Measurements from ENCODE around the gene S100PBP. TPM values are rescaled to one million over a fixed set of nuclear protein-coding genes. Genes with fewer than 3 reads are reported as not detected.
A peak's percentile ranks its signal among the peaks of the same experiment; 100 is the strongest.

S100PBP gene
- total and polyA plus RNA-seq, 2 of the 13 experiments (the other 11 are each of a cell fraction or from before 2014, with no cell fraction given) = 20.4 to 26.1 TPM

DNA sequence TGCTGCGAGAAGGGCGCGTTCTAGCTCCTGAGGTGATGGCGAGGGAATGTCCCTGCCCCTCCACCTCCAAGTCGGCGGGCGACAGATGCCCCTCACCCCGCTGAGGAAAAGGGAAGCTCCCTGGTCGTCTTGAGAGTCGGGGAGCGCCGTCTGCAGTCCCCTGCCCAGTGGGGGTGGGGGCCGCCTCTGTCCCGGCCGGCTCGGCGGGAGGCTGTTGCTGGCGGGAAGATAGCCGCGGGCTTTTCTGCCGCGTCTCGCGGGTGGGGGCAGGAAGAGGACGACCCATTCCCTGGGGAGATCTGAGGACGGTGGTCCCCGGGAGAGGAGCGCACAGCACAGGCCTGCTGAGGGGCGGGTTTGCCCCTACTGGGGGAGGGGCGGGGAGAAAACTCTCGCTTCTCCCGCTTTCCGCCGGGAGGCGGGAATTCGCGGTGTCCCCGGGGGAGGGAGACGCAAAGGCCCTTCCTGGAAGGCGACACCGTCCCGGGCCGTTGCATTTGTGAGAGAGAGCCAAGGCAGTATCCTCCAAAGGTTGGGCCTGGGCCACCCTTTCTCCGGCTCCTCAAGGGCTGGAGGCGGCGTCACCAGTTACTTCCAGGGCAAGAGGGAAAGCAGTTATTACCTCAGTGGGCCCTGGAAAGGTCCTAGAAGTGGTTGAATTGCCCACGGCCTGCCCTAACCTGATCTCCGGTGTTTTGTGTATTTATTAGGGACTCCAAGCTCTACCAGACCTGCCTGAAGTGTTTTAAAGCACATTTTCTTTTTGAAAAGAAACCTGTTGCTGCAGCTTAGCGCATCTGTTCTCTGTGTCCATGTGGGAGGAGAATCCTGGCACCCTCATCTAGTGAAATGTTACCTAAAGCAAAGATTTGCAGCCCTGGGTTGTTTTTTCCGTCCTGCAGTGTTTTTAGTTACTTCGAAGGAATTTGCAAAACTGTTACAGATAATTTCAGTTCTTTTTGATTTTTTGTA, 648 bp downstream of the S100PBP start (continued):
- TF ChIP-seq, protein P1, sequence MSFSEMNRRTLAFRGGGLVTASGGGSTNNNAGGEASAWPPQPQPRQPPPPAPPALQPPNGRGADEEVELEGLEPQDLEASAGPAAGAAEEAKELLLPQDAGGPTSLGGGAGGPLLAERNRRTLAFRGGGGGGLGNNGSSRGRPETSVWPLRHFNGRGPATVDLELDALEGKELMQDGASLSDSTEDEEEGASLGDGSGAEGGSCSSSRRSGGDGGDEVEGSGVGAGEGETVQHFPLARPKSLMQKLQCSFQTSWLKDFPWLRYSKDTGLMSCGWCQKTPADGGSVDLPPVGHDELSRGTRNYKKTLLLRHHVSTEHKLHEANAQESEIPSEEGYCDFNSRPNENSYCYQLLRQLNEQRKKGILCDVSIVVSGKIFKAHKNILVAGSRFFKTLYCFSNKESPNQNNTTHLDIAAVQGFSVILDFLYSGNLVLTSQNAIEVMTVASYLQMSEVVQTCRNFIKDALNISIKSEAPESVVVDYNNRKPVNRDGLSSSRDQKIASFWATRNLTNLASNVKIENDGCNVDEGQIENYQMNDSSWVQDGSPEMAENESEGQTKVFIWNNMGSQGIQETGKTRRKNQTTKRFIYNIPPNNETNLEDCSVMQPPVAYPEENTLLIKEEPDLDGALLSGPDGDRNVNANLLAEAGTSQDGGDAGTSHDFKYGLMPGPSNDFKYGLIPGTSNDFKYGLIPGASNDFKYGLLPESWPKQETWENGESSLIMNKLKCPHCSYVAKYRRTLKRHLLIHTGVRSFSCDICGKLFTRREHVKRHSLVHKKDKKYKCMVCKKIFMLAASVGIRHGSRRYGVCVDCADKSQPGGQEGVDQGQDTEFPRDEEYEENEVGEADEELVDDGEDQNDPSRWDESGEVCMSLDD (CRISPR knock-in tag; IDR thresholded peaks at IDR 0.05; ENCODE audit: borderline replicate concordance) = no peak
- no peak for TF ChIP-seq SATB2 (CRISPR knock-in tag; IDR thresholded peaks at IDR 0.05)
- TF ChIP-seq ZNF451 (CRISPR knock-in tag; IDR thresholded peaks at IDR 0.05) = peak; percentile 20; the same call in 1 of the 2 replicates
- no peak for TF ChIP-seq TCF7 (IDR thresholded peaks at IDR 0.05; ENCODE audit: low read depth)
- TF ChIP-seq RFX3 (CRISPR knock-in tag; IDR thresholded peaks at IDR 0.05) = no peak
- TF ChIP-seq, protein P2, sequence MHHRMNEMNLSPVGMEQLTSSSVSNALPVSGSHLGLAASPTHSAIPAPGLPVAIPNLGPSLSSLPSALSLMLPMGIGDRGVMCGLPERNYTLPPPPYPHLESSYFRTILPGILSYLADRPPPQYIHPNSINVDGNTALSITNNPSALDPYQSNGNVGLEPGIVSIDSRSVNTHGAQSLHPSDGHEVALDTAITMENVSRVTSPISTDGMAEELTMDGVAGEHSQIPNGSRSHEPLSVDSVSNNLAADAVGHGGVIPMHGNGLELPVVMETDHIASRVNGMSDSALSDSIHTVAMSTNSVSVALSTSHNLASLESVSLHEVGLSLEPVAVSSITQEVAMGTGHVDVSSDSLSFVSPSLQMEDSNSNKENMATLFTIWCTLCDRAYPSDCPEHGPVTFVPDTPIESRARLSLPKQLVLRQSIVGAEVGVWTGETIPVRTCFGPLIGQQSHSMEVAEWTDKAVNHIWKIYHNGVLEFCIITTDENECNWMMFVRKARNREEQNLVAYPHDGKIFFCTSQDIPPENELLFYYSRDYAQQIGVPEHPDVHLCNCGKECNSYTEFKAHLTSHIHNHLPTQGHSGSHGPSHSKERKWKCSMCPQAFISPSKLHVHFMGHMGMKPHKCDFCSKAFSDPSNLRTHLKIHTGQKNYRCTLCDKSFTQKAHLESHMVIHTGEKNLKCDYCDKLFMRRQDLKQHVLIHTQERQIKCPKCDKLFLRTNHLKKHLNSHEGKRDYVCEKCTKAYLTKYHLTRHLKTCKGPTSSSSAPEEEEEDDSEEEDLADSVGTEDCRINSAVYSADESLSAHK (CRISPR knock-in tag; IDR thresholded peaks at IDR 0.05; ENCODE audit: borderline replicate concordance) = no peak
- TF ChIP-seq, protein P3, sequence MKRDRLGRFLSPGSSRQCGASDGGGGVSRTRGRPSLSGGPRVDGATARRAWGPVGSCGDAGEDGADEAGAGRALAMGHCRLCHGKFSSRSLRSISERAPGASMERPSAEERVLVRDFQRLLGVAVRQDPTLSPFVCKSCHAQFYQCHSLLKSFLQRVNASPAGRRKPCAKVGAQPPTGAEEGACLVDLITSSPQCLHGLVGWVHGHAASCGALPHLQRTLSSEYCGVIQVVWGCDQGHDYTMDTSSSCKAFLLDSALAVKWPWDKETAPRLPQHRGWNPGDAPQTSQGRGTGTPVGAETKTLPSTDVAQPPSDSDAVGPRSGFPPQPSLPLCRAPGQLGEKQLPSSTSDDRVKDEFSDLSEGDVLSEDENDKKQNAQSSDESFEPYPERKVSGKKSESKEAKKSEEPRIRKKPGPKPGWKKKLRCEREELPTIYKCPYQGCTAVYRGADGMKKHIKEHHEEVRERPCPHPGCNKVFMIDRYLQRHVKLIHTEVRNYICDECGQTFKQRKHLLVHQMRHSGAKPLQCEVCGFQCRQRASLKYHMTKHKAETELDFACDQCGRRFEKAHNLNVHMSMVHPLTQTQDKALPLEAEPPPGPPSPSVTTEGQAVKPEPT (CRISPR knock-in tag; IDR thresholded peaks at IDR 0.05; ENCODE audit: low read depth) = no peak
- TF ChIP-seq, protein P4, sequence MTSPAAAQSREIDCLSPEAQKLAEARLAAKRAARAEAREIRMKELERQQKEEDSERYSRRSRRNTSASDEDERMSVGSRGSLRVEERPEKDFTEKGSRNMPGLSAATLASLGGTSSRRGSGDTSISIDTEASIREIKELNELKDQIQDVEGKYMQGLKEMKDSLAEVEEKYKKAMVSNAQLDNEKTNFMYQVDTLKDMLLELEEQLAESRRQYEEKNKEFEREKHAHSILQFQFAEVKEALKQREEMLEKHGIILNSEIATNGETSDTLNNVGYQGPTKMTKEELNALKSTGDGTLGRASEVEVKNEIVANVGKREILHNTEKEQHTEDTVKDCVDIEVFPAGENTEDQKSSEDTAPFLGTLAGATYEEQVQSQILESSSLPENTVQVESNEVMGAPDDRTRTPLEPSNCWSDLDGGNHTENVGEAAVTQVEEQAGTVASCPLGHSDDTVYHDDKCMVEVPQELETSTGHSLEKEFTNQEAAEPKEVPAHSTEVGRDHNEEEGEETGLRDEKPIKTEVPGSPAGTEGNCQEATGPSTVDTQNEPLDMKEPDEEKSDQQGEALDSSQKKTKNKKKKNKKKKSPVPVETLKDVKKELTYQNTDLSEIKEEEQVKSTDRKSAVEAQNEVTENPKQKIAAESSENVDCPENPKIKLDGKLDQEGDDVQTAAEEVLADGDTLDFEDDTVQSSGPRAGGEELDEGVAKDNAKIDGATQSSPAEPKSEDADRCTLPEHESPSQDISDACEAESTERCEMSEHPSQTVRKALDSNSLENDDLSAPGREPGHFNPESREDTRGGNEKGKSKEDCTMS (CRISPR knock-in tag; conservative IDR thresholded peaks at IDR 0.05) = no peak
- no peak for TF ChIP-seq POLR2AphosphoS2 (IDR thresholded peaks at IDR 0.05; ENCODE audit: low read depth, low read length)
- no peak for TF ChIP-seq CEBPG (CRISPR knock-in tag; IDR thresholded peaks at IDR 0.05)
- no peak for TF ChIP-seq ZNF674 (CRISPR knock-in tag; IDR thresholded peaks at IDR 0.05; ENCODE audit: low read depth)
- TF ChIP-seq BRCA1 (CRISPR knock-in tag; IDR thresholded peaks at IDR 0.05) = no peak
- TF ChIP-seq ZMYM3 (CRISPR knock-in tag; IDR thresholded peaks at IDR 0.05) = no peak
- TF ChIP-seq, protein P5, sequence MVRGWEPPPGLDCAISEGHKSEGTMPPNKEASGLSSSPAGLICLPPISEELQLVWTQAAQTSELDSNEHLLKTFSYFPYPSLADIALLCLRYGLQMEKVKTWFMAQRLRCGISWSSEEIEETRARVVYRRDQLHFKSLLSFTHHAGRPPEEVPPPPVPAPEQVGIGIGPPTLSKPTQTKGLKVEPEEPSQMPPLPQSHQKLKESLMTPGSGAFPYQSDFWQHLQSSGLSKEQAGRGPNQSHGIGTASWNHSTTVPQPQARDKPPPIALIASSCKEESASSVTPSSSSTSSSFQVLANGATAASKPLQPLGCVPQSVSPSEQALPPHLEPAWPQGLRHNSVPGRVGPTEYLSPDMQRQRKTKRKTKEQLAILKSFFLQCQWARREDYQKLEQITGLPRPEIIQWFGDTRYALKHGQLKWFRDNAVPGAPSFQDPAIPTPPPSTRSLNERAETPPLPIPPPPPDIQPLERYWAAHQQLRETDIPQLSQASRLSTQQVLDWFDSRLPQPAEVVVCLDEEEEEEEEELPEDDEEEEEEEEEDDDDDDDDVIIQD (CRISPR knock-in tag; IDR thresholded peaks at IDR 0.05; ENCODE audit: low read depth) = no peak
